Measurements from ENCODE around the gene DUSP6.

The DUSP6 gene

GRCh38 chr12:89373763-89374572 lies 21.7 kb upstream of the DUSP6 start:
- DNase-seq: no peak

DNA sequence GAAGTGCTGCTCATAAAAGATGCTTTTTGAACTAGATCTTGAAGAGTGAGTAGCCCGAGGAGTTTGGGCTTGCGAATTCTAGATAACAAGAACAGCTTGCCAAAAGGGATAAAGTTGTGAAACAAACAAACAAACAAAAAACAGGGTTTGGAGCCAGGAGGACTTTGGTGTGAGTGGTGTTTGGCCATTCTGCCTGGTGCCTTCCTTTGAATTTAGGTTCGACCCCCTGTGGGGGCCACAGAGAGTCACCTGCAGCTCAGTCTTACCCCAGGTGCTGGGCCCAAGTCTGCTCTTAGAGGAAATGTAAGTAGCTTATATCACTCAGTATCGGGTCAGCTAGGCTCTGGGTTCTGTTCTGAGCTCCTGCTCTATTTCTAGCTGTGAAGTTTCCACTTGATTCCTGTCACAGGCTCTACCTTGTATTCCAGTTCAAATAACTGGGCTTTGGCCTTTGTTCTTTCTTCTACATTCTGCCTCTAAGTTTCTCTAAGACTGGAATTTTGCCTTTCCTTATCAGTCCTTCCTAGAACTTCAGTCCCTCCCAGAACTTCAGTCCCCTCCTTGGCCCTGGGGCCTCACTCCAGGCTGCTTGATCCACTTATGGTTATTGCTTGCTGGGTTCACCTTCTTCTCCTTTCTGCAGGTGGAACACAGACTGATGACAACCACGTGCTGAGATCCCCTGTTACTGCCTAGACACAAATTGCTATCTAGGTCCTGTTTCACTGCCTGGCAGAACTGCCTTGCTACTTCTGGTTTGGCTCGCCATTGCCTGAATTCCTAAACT lies 20.5 kb upstream of the DUSP6 start:
- no peak for DNase-seq

GRCh38 chr12:89370850-89371249 lies 18.5 kb upstream of the DUSP6 start:
- no peak for DNase-seq

GRCh38 chr12:89370421-89370831 lies 18.1 kb upstream of the DUSP6 start:
- no peak for DNase-seq

GRCh38 chr12:89369166-89369565 lies 16.9 kb upstream of the DUSP6 start:
- DNase-seq: no peak

DNA sequence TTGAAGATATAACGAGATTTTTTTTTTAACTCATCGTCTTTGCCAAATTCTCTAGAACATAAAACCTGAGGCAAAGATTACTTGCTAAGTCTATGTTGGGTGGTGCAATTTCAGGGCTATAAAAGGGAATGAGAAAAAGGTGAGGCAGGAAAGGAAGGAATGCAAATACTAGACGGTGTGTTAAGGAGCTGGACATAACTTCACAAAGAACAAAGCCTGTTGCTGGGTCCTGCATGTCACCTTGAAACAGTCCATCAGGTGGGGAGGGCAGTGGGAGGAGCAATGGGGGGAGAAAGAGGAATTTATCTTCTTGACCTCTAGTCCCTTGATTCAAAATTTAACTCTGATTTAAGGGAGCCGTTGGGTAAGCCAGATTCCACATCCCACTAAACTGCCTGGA lies 16.1 kb upstream of the DUSP6 start:
- no peak for DNase-seq

- no peak for DNase-seq
Measured at GRCh38 chr12:89366676-89367364, 14.5 kb upstream of the DUSP6 start.

- no peak for DNase-seq
Measured at GRCh38 chr12:89364631-89365030, 12.3 kb upstream of the DUSP6 start.

GRCh38 chr12:89364058-89364457 lies 11.8 kb upstream of the DUSP6 start:
- no peak for DNase-seq

GRCh38 chr12:89363582-89363981 lies 11.3 kb upstream of the DUSP6 start:
- DNase-seq: no peak

GRCh38 chr12:89363084-89363483 lies 10.8 kb upstream of the DUSP6 start:
- DNase-seq: no peak

- no peak for DNase-seq
Measured at GRCh38 chr12:89359615-89360014, 7.3 kb upstream of the DUSP6 start.

- no peak for DNase-seq
Measured at GRCh38 chr12:89358805-89359204, 6.5 kb upstream of the DUSP6 start.

GRCh38 chr12:89357297-89357730 lies 5.0 kb upstream of the DUSP6 start:
- no peak for DNase-seq

DNA sequence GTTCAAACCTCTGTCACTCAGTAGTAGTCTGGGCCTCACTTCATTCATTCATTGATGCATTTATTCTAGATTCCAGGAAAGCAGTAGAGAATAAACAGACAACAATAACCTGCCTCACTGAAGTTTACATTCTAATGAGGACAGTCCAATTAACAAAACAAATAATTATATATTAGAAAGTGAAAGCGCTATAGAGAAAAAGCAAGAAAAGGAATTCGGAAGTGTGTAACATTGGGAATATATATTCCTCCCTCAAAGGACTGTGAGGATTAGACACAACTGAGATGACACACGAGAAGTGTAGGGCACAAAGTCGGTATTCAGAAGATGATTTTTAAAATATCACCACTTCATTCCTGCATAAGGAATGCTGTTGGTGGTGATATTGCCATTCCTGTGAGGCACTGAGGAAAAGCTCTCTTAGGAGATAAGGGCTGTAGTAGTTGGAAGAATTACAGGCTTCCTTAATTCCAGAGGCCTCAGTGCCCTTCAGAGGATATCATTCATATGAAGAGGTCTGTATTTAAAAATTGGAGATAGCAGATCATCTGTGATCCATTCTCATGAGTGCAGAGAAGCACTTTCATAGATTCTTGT lies 3.9 kb upstream of the DUSP6 start:
- no peak for DNase-seq

DNA sequence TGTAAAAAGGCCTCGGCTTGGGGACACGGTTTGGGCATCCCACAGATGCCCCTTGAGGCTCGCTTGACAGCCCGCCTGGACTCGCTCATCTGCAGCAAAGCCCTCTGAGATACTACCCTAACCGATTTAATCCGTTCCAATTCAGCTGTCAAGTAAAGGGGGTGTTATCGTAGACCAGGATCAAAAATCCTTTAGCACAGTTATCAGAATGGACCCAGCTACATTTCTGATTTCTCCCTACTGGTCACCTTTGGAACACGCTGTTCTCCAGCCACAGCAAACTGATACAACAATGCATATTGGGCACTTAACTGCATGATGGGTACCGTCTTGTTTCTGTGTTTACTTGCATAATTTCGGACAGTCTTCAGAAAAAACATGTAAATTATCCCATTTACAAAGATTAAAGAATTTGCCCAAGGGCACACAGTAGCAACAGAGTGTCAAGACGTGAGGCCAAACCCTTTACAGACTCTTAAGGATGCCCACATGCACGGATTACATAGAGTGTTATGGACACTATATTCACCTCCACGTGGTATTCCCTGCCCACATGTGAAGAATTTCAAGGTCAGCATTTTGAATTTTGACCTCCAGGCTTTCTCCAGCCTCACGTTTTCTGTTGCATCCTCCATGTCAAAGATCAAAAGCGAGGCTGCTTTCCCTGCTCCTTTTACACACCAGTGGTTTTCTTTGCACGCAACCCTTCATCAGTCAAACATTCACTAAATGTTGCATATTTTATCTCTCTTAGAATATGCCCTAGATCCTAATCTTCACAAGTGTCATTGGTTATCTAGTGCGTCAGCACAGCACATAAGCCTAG lies 3.2 kb upstream of the DUSP6 start:
- DNase-seq: no peak

GRCh38 chr12:89354612-89355067 lies 2.3 kb upstream of the DUSP6 start:
- no peak for DNase-seq

DNA sequence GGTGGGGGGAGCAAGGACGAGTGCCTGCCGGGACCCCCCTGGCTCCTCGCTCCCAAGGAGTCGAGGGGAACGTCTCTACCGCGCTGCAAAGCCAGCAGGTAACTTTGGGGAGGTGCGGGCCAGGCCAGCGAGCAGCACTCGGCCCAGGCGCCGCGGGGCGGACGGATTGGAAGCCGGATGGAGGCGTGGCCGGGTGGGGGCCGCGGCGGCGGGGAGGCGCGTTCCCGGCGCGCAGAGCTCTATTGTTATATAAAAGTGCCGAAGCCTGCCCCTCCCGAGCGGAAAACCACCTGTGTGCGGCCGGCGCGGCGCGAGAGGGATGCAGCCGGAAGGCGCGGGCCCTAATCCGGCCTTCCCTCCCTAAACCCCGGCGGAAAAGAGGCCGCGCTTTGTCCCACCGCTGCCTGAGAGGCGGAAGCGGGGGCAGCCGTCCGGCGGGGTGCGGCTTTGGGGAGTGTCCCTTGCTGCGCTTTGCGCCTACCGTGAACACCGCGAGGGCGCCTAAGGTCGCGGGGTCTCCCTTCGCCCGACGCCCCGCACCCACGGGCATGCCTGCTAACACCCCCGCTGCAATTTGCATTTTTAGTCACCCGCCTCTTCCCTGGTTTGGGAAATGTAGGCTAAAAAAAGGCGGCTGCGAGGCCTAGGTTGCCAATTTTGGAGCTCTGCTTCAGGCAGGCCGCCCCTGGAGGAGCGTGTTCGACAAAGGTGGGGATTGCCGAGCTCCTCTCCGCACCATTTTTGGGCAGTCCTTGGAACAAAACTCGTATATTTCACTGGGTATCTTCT lies 1.7 kb upstream of the DUSP6 start:
- DNase-seq: peak; percentile 71

DNA sequence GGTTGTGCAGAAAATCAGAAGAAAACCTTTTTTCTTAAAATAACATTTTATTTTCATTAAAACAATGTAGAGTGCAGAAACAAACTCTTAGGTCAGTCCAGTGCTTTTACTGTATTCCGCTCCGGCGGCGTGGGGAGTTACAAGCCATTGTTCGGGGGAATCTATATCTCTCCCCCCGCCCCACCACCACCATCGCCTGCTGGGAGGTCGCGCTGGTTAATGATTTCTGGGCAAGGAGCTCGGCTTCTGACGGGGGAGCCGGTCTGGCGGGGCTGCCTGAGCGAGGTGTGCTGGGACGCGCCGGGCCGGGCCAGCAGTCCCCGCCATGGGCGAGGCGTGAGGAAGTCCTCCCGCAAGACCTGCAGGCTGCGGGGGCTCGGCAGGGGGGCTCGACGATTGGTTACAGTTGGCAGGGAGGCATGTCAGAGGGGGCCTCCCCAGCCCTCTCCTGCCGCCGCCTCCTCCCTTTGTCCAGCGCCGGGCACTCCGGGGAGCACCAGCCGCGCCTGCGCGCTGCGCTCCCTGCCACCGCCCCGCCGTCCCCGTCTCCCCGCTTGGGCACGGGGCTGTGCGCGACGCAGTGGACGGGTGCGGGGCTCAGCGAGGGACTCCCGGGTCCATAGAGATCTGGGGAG lies 1.0 kb upstream of the DUSP6 start:
- DNase-seq: peak; percentile 37

- DNase-seq: no peak
Measured at GRCh38 chr12:89352242-89352491, 134 bp downstream of the DUSP6 start.
